Liver (tissue), 9 donors: ENCODE measurements around the gene SNTA1. TPM values are rescaled to one million over a fixed set of nuclear protein-coding genes. Genes with fewer than 3 reads are reported as not detected.

Experiments used
- DNase-seq: peaks from one replicate; pipeline ENCODE4 v3.0.0-alpha.2; 2017; ENCODE audit warnings: low spot score
- H3K27ac ChIP-seq, 2 donors: one replicate each; pipeline ENCODE4 v1.7.0; 2013; ENCODE audit warnings: inconsistent platforms in 2 of 2, low read length in 2 of 2, control low read depth in 1 of 2, low read depth in 1 of 2, mild to moderate bottlenecking in 1 of 2
- H3K27me3 ChIP-seq, 4 donors: one replicate each; pipeline versions ENCODE4 v1.6.1 to v1.7.0; 2013; ENCODE audit warnings: low read length in 3 of 4, inconsistent platforms in 1 of 4, mild to moderate bottlenecking in 1 of 4, moderate library complexity in 1 of 4; ENCODE audit not compliant: control insufficient read depth in 4 of 4, insufficient read depth in 4 of 4
- H3K36me3 ChIP-seq, 4 donors: one replicate each; pipeline versions ENCODE4 v1.6.1 to v1.7.0; 2013; ENCODE audit warnings: low read length in 3 of 4, mild to moderate bottlenecking in 3 of 4, low read depth in 1 of 4, moderate library complexity in 1 of 4; ENCODE audit not compliant: control insufficient read depth in 4 of 4, insufficient read depth in 3 of 4
- H3K4me1 ChIP-seq, 4 donors: one replicate each; pipeline versions ENCODE4 v1.6.1 to v1.7.0; 2013; ENCODE audit warnings: low read length in 3 of 4, mild to moderate bottlenecking in 3 of 4, moderate library complexity in 1 of 4; ENCODE audit not compliant: control insufficient read depth in 4 of 4, insufficient read depth in 4 of 4
- H3K4me3 ChIP-seq, 3 donors: one replicate each; pipeline versions ENCODE4 v1.6.1 to v1.7.0; 2013; ENCODE audit warnings: low read length in 3 of 3, control low read depth in 1 of 3, low read depth in 1 of 3, mild to moderate bottlenecking in 1 of 3
- H3K9ac ChIP-seq, 2 donors: one replicate each; pipeline ENCODE4 v1.7.0; 2013; ENCODE audit warnings: low read length in 2 of 2, mild to moderate bottlenecking in 2 of 2, moderate library complexity in 2 of 2, control low read depth in 1 of 2, low read depth in 1 of 2
- H3K9me3 ChIP-seq, 4 donors: one replicate each; pipeline versions ENCODE4 v1.6.1 to v1.7.0; 2013; ENCODE audit warnings: low read length in 3 of 4; ENCODE audit not compliant: control insufficient read depth in 4 of 4
- CTCF ChIP-seq: fragments of 150-350 bp; IDR thresholded peaks from 2 replicates; pipeline ENCODE4 v1.5.1; 2017; ENCODE audit warnings: improper control_type of control experiment, low read depth, low read length; ENCODE audit not compliant: missing input control
- EGR1 ChIP-seq, 2 donors: IDR thresholded peaks; 2 replicates each; pipeline ENCODE4 v1.6.1; 2016 to 2018; ENCODE audit warnings: antibody characterized with exemption in 2 of 2, low read depth in 2 of 2
- FOXA1 ChIP-seq: IDR thresholded peaks from 2 replicates; pipeline ENCODE4 v1.6.1; 2016; ENCODE audit warnings: antibody characterized with exemption
- GABPA ChIP-seq, 2 donors: IDR thresholded peaks in 1 of 2; conservative IDR thresholded peaks in 1 of 2; 2 replicates each; pipeline ENCODE4 v1.6.1; 2016; ENCODE audit warnings: antibody characterized with exemption in 2 of 2, mild to moderate bottlenecking in 1 of 2, moderate library complexity in 1 of 2
- HNF4A ChIP-seq, 2 donors: conservative IDR thresholded peaks; 2 replicates each; pipeline ENCODE4 v1.6.1; 2016; ENCODE audit warnings: antibody characterized with exemption in 2 of 2, mild to moderate bottlenecking in 2 of 2
- HNF4G ChIP-seq: IDR thresholded peaks from 2 replicates; pipeline ENCODE4 v1.6.1; 2016; ENCODE audit warnings: antibody characterized with exemption
- JUND ChIP-seq, 2 donors: IDR thresholded peaks; 2 replicates each; pipeline ENCODE4 v1.6.1; 2016; ENCODE audit warnings: antibody characterized with exemption in 2 of 2
- MAX ChIP-seq: IDR thresholded peaks from 2 replicates; pipeline ENCODE4 v1.6.1; 2016; ENCODE audit warnings: antibody characterized with exemption
- NR2F2 ChIP-seq: IDR thresholded peaks from 2 replicates; pipeline ENCODE4 v1.6.1; 2016; ENCODE audit warnings: antibody characterized with exemption
- RAD21 ChIP-seq, 2 donors: IDR thresholded peaks; 2 replicates each; pipeline ENCODE4 v1.6.1; 2016; ENCODE audit warnings: antibody characterized with exemption in 2 of 2, mild to moderate bottlenecking in 2 of 2
- REST ChIP-seq: IDR thresholded peaks from 2 replicates; pipeline ENCODE4 v1.6.1; 2016; ENCODE audit warnings: antibody characterized with exemption, mild to moderate bottlenecking
- RXRA ChIP-seq, 2 donors: IDR thresholded peaks; 2 replicates each; pipeline ENCODE4 v1.6.1; 2017 to 2018; ENCODE audit warnings: antibody characterized with exemption in 2 of 2, mild to moderate bottlenecking in 1 of 2
- SP1 ChIP-seq: IDR thresholded peaks from 2 replicates; pipeline ENCODE4 v1.6.1; 2018; ENCODE audit warnings: antibody characterized with exemption, mild to moderate bottlenecking
- TAF1 ChIP-seq: conservative IDR thresholded peaks from 2 replicates; pipeline ENCODE4 v1.6.1; 2016; ENCODE audit warnings: antibody characterized with exemption, mild to moderate bottlenecking
- YY1 ChIP-seq: IDR thresholded peaks from 2 replicates; pipeline ENCODE4 v1.6.1; 2016; ENCODE audit warnings: antibody characterized with exemption, mild to moderate bottlenecking
- WGBS: extraction: QIAGEN DNeasy Blood & Tissue Kit; methylation state at CpG from one replicate; pipeline ENCODE4 v1.1.7; 2013; 5-methylcytosine and 5-hydroxymethylcytosine counted together
- polyA plus RNA-seq, 2 donors: library from polyadenylated mRNA; stranded (reverse) in 1 of 2; unstranded in 1 of 2; fragments of 200-250 nt in 1 of 2; fragments of >200 nt in 1 of 2; fragmentation: Nextera tagmentation in 1 of 2; extraction: Ambion mirVana in 1 of 2; gene quantifications; one replicate each; pipeline versions ENCODE4 v1.2.1 to v1.2.3, GENCODE V29; 2013 to 2015
- total RNA-seq, 2 donors: library from RNA; depleted of rRNA; stranded (reverse); fragments of >200 nt; gene quantifications; one replicate each; pipeline ENCODE4 v1.2.3, GENCODE V29; 2014
- TF ChIP-seq, protein P1 (sequence below): IDR thresholded peaks from 2 replicates; pipeline ENCODE4 v1.6.1; 2016; ENCODE audit warnings: antibody characterized with exemption
- donor health status: healthy.
- donor health status: healthy.
- donor health status: healthy.
- donor health status: healthy.
- donor health status: healthy.

The SNTA1 gene
- total and polyA plus RNA-seq, 4 donors: 3.8 to 9.6 (median 6.9) TPM

DNA sequence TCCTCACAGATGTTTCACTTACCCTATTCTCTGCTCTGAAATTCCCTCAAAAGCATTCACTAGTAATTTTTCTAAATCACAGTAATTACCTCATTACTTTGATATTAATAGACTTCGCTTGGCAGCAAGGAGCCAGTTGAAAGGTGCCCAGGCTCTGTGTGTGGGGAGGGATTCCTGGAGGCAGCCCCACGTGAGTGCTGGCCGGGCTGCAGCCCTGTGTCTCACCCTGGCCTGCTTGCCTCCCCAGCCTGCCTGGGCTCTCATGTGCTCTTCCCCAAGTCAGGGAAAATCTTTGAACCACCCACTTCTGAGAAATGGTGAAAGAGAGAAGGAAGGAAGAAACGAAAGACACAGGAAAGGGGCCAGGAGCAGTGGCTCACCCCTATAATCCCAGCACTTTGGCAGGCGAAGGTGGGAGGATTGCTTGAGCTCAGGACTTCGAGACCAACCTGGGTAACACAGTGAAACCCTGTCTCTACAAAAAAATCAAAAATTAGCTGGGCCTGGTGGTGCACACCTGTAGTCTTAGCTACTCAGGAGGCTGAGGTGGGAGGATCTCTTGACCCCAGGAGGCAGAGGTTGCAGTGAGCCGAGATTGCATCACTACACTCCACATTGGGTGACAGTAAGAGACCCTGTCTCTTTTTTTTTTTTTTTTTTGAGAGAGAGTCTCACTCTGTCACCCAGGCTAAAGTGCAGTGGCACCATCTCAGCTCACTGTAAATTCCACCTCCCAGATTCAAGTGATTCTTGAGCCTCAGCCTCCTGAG, 20.0 kb upstream of the SNTA1 start:
- Histone ChIP-seq H3K27ac (no peak overlapping the region), H3K9ac (no peak overlapping the region), H3K4me1 (no peaks in the 10 kb centered on the region), H3K27me3 (no peaks in the 10 kb centered on the region), H3K36me3 (no peaks in the 10 kb centered on the region), H3K9me3 (no peaks in the 10 kb centered on the region), H3K4me3 (no peak overlapping the region)
- no peak for DNase-seq
- TF ChIP-seq NR2F2 (no peak), CTCF (no peak), YY1 (no peak), SP1 (no peak), HNF4G (no peak), HNF4A (conservative IDR thresholded peaks at IDR 0.05) (no peak), GABPA (IDR thresholded peaks at IDR 0.05 in 1 of 2, conservative IDR thresholded peaks at IDR 0.05 in 1 of 2) (no peak), RAD21 (IDR thresholded peaks at IDR 0.05) (no peak), JUND (IDR thresholded peaks at IDR 0.05) (no peak), FOXA1 (no peak), REST (no peak), EGR1 (IDR thresholded peaks at IDR 0.05; ENCODE audit: low read depth in 2 of 2) (no peak), MAX (no peak)
- TF ChIP-seq, protein P1, sequence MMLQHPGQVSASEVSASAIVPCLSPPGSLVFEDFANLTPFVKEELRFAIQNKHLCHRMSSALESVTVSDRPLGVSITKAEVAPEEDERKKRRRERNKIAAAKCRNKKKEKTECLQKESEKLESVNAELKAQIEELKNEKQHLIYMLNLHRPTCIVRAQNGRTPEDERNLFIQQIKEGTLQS: no peak
- 88% methylated on average over 7 of the region's 7 CpGs for WGBS

- 93% methylated on average over 5 of the region's 5 CpGs for WGBS
Observed at GRCh38 chr20:33460711-33461110, 17.1 kb upstream of the SNTA1 start.

More at GRCh38 chr20:33460711-33461110, 17.1 kb upstream of the SNTA1 start:
- Histone ChIP-seq H3K9me3 (no peaks in the 10 kb centered on the region), H3K27me3 (no peaks in the 10 kb centered on the region), H3K36me3 (no peaks in the 10 kb centered on the region), H3K4me3 (no peak overlapping the region), H3K4me1 (no peaks in the 10 kb centered on the region), H3K9ac (no peak overlapping the region), H3K27ac (no peak overlapping the region)
- DNase-seq: no peak
- TF ChIP-seq HNF4G (no peak), RXRA (IDR thresholded peaks at IDR 0.05) (no peak), NR2F2 (no peak), MAX (no peak), TAF1 (no peak), HNF4A (conservative IDR thresholded peaks at IDR 0.05) (no peak), CTCF (no peak), YY1 (no peak), EGR1 (IDR thresholded peaks at IDR 0.05; ENCODE audit: low read depth in 2 of 2) (no peak), JUND (IDR thresholded peaks at IDR 0.05) (no peak), GABPA (IDR thresholded peaks at IDR 0.05 in 1 of 2, conservative IDR thresholded peaks at IDR 0.05 in 1 of 2) (no peak), FOXA1 (no peak), RAD21 (IDR thresholded peaks at IDR 0.05) (no peak)
- TF ChIP-seq, protein P1: no peak
